Skeletal muscle satellite cell (primary cell): ENCODE measurements around the gene DLX2.

ENCODE experiments used
- H3K27me3 ChIP-seq: 2 replicates; pipeline ENCODE4 v1.7.0; 2013; ENCODE audit warnings: low read length; ENCODE audit not compliant: control insufficient read depth, insufficient read depth
- H3K36me3 ChIP-seq: 2 replicates; pipeline ENCODE4 v1.7.0; 2013; ENCODE audit warnings: mild to moderate bottlenecking, control low read depth, low read length; ENCODE audit not compliant: insufficient read depth
- H3K4me1 ChIP-seq: 2 replicates; pipeline ENCODE4 v1.7.0; 2013; ENCODE audit warnings: low read length; ENCODE audit not compliant: control insufficient read depth, insufficient read depth
- H3K4me2 ChIP-seq: 2 replicates; pipeline ENCODE4 v1.7.0; 2013; ENCODE audit warnings: mild to moderate bottlenecking, low read length
- H3K4me3 ChIP-seq: 2 replicates; pipeline ENCODE4 v1.7.0; 2013; ENCODE audit warnings: low read length
- H3K9ac ChIP-seq: 2 replicates; pipeline ENCODE4 v1.7.0; 2013; ENCODE audit warnings: mild to moderate bottlenecking, low read depth, low read length, moderate library complexity
- H3K9me3 ChIP-seq: replicated peaks from 2 replicates; pipeline ENCODE4 v1.7.0; 2013; ENCODE audit warnings: mild to moderate bottlenecking, control low read depth, low read length

Gene DLX2

DNA sequence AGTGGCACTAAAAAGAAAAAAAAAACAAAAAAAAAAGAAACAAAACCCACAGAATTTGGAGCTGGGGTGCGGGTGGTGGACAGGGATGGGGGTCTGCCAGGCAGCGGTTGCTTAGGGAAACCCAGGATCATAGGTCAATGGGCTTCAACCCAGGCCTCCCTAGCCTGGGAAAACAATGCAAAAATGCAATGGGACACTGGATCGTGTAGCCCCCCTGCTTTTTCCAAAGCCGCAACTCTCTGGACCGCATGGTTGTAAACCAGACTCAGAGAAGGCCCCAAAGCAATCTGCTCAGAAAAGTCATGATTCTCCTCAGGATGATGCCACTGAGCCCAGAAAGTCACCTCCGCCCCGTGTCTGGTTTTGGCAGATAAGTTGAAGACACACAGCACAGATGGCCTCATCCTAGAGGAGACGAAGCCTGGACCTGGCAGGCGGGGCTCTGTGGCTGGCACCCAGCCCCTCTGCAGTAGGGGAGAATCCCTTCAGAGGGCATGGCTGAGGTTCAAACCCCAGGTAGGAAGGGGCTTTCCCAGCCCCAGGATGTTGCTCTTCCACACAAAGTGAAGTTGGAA, 5.1 kb downstream of the DLX2 start:
- H3K4me1 ChIP-seq: peaks cover 68% of the 10 kb centered on the region
- H3K27me3 ChIP-seq: peaks cover 7% of the 10 kb centered on the region
- peak overlapping the region; percentile 84 for H3K9ac ChIP-seq
- H3K4me2 ChIP-seq: peak overlapping the region; percentile 95
- no peaks in the 10 kb centered on the region for H3K9me3 ChIP-seq
- H3K4me3 ChIP-seq: peak overlapping the region; percentile 77
- peaks cover 3% of the 10 kb centered on the region for H3K36me3 ChIP-seq

GRCh38 chr2:172096626-172097547, 5.8 kb downstream of the DLX2 start:
- peaks cover 7% of the 10 kb centered on the region for H3K27me3 ChIP-seq
- peak overlapping the region; percentile 95 for H3K4me2 ChIP-seq
- peaks cover 3% of the 10 kb centered on the region for H3K36me3 ChIP-seq
- peak overlapping the region; percentile 77 for H3K4me3 ChIP-seq
- H3K4me1 ChIP-seq: peaks cover 68% of the 10 kb centered on the region
- peak overlapping the region; percentile 84 for H3K9ac ChIP-seq
- no peaks in the 10 kb centered on the region for H3K9me3 ChIP-seq

DNA sequence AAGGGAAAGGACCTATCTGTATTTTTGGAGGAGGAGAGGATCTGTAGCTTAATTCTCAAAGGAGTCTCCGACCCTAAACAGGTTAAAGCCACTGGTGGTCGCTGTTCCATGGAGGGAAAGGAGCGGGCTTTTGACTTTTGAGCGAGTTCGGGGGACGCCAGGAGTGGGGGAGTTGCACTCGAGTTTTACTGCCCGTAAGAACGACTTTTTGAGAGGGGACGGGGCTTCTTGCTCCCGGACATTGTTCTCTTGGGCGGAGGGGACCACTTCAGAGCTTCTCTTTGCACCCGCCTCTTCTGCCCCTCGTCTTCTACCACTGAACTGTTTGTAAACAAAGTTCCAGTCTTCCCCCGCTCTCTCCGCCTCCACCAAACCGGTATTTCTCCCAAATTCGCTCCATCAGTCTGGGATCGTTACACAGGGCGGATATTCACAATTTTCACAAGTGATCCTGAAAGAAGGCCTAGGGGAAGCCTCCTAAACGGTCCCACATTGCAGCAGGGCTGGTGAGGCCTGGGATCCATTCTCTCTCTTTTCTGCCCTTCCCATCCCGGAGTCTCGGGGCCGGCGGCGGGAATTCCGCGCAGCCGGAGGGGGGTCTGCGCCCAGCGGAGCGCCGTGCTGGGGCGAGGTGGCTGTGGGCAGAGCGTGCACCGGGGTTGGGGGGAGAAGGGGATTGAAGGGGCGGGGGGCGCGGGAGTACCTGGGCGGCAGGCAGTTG, 6.6 kb downstream of the DLX2 start:
- Histone ChIP-seq H3K4me2 (peak overlapping the region; percentile 95), H3K4me1 (peaks cover 66% of the 10 kb centered on the region), H3K4me3 (peak overlapping the region; percentile 77), H3K9ac (peak overlapping the region; percentile 84), H3K9me3 (no peaks in the 10 kb centered on the region), H3K27me3 (peaks cover 7% of the 10 kb centered on the region), H3K36me3 (peaks cover 3% of the 10 kb centered on the region)

- no peaks in the 10 kb centered on the region for H3K36me3 ChIP-seq
- H3K27me3 ChIP-seq: peaks cover 7% of the 10 kb centered on the region
- H3K4me2 ChIP-seq: peak overlapping the region; percentile 95
- H3K4me1 ChIP-seq: peaks cover 59% of the 10 kb centered on the region
- H3K4me3 ChIP-seq: peak overlapping the region; percentile 77
- peak overlapping the region; percentile 84 for H3K9ac ChIP-seq
- H3K9me3 ChIP-seq: no peaks in the 10 kb centered on the region
Observed at GRCh38 chr2:172095146-172095904, 7.4 kb downstream of the DLX2 start.

GRCh38 chr2:172094294-172095145, 8.2 kb downstream of the DLX2 start:
- peak overlapping the region; percentile 84 for H3K9ac ChIP-seq

GRCh38 chr2:172093416-172094293, 9.0 kb downstream of the DLX2 start:
- Histone ChIP-seq H3K36me3 (peaks cover 3% of the 10 kb centered on the region), H3K4me2 (peak overlapping the region; percentile 95), H3K27me3 (peaks cover 7% of the 10 kb centered on the region), H3K4me3 (peak overlapping the region; percentile 77), H3K9ac (peak overlapping the region; percentile 84), H3K9me3 (no peaks in the 10 kb centered on the region), H3K4me1 (peaks cover 43% of the 10 kb centered on the region)

More at GRCh38 chr2:172094294-172095145, 8.2 kb downstream of the DLX2 start:
- Histone ChIP-seq H3K4me1 (peaks cover 52% of the 10 kb centered on the region), H3K27me3 (peaks cover 7% of the 10 kb centered on the region), H3K9me3 (no peaks in the 10 kb centered on the region), H3K4me3 (peak overlapping the region; percentile 77), H3K4me2 (peak overlapping the region; percentile 95), H3K36me3 (no peaks in the 10 kb centered on the region)

- Histone ChIP-seq H3K4me1 (peaks cover 37% of the 10 kb centered on the region), H3K36me3 (peaks cover 11% of the 10 kb centered on the region), H3K4me2 (no peak overlapping the region), H3K27me3 (peaks cover 7% of the 10 kb centered on the region), H3K4me3 (no peak overlapping the region), H3K9ac (no peak overlapping the region), H3K9me3 (no peaks in the 10 kb centered on the region)
Observed at GRCh38 chr2:172092716-172093415, 9.8 kb downstream of the DLX2 start.

DNA sequence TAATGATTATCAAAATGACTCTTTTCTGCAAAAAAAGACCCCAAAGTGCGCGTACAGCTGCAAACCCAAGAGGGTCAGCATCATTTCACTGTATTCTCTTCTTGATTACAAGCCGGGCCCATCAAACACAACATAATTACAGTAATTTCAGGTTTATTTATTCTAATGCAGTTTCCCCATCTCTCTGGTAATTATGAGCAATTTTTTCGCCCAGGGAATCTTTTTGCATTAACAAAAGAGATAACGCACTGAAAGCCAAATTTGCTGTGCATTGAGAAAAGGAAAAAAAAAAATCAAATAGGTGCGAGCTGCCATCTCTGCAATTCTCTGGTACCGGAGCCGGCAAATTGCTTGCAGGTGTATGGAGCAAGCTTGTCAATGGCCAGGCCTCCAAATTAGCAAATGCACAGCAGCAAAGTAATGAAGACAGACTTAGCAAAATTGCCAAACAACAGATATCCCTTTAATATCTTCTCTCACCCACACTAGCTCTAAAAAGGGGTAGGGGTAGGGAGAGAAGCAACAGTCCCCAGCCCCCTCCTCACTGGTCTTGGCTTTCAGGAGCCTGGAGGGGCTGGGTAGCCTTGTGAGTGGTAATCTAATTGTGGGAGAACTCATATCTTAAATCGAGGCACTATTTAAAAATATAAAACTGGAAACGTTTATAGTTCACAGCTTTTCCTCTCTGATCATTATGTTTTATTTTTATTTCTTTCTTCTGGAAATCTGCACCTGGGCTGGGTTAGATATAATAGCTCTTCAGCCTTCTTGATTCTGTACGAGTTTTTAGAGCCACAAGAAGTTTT, 10.7 kb downstream of the DLX2 start:
- H3K27me3 ChIP-seq: peaks cover 7% of the 10 kb centered on the region
- H3K9me3 ChIP-seq: no peaks in the 10 kb centered on the region
- H3K36me3 ChIP-seq: peaks cover 12% of the 10 kb centered on the region
- H3K9ac ChIP-seq: no peak overlapping the region
- H3K4me2 ChIP-seq: no peak overlapping the region
- H3K4me1 ChIP-seq: peaks cover 37% of the 10 kb centered on the region
- H3K4me3 ChIP-seq: no peak overlapping the region
